AG09309 (cell line): ENCODE results near the gene CCDC87.

Experiments
- DNase-seq: peaks from one replicate; pipeline ENCODE4 v3.0.0-alpha.2; 2010; ENCODE audit warnings: low read depth
- H3K4me3 ChIP-seq: 2 replicates; pipeline ENCODE4 v1.5.1; 2011; ENCODE audit warnings: mild to moderate bottlenecking, low read depth, low read length, moderate library complexity; ENCODE audit not compliant: control insufficient read depth
- CTCF ChIP-seq: IDR thresholded peaks from 2 replicates; pipeline ENCODE4 v1.5.1; 2011; ENCODE audit warnings: mild to moderate bottlenecking, low read depth, low read length, inconsistent platforms; ENCODE audit not compliant: insufficient read depth, control insufficient read depth; ENCODE audit errors: missing control alignments

The CCDC87 gene

GRCh38 chr11:66581261-66581660, 11.6 kb downstream of the CCDC87 start:
- no peak for TF ChIP-seq CTCF
- no peak overlapping the region for H3K4me3 ChIP-seq
- no peak for DNase-seq

DNA sequence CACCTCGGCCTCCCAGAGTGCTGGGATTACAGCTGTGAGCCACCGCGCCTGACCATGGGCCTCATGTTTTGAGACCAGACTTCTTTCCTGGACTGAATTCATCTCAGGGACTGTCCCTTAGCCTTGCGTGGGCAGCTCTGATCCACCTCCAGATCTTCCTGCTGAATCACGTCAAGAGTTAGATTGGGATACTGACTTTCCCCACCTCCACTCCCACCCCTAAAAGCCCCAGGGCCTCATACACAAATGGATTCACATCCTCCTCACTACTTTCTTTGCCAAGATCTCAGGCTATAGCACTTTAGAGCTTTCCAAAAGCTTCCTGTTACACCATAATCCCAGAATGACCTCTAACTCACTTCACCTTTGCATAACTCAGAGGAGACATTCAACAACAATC, 12.1 kb downstream of the CCDC87 start:
- DNase-seq = no peak
- no peak overlapping the region for H3K4me3 ChIP-seq
- TF ChIP-seq CTCF = no peak

DNA sequence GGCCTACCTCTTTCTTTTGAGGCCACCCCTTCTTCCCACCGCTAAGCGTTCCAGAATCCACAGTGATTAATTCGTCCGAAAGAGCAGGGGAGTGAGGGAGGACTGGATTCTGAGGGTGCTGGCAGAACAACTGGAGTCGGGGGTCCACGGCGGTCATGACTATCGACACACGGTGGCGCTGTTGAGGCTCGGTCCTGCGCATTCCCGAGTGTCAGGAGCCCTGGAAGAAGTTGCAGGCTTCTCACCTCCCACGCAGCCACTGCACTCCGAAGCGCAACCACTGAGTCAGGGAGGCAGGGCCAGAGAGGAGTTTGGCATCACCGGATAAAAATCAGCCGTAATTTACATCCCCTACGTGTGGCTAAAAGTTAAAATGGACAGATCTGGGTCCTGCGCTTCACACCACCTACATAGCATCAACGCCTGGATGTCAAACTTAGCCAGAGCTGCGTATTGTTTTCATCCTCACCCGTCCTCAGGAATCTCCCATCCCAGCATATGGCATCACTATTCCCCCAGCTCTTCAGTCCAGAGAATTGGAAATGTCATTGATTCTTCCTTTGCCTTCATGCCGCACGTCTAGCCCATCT, 13.8 kb downstream of the CCDC87 start:
- no peak overlapping the region for H3K4me3 ChIP-seq
- DNase-seq = peak; percentile 23
- TF ChIP-seq CTCF = peak; percentile 85

DNA sequence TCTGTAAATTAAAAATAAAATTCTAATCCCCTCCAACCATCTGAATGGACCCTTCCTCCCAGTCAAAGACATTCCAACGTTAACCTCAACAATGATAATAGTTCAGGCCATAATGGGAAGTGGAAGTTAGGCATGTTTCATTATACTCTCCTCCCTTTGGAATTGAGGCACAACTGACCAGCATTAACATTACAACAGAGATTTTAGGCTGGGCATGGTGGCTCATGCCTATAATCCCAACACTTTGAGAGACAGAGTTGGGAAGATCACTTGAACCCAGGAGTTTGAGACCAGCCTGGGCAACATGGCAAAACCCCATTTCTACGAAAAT, 22.0 kb downstream of the CCDC87 start:
- no peak overlapping the region for H3K4me3 ChIP-seq
- no peak for DNase-seq
- no peak for TF ChIP-seq CTCF

- TF ChIP-seq CTCF = no peak
- no peak overlapping the region for H3K4me3 ChIP-seq
- no peak for DNase-seq
Observed at GRCh38 chr11:66570079-66570849, 22.6 kb downstream of the CCDC87 start.

DNA sequence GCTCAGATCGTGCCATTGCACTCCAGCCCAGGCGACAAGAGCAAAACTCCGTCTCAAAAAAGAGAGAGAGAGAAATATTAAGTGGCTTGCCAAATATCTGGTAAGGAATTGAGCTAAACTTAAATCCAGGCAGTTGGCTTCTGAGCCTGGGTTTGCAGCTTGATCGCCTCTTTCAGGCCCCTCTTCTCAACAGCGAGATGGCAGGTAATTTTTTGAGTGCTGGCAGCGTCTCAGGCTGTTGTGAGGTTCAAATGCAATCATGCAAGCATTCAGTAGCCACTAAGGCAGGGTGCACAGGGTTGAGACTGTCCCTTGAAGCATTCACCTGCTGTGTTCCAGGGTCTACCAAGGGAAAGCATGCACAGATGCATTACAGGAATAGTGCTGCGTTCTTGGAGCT, 23.8 kb downstream of the CCDC87 start:
- no peak for DNase-seq
- H3K4me3 ChIP-seq = no peak overlapping the region
- TF ChIP-seq CTCF = no peak
